HG03280 (cell line): Measurements from ENCODE around the gene PCP4L1.
"Not testable (repeated sequence)": the region's sequence is repeated elsewhere in the genome, so short reads cannot be mapped to it uniquely, and the experiment has no call there.

Experiments used
- ATAC-seq: cut with Tn5 transposase; IDR thresholded peaks from one replicate; pipeline ENCODE4 v1.9.1; 2021; ENCODE audit warnings: mild to moderate bottlenecking, moderate library complexity; ENCODE audit not compliant: unreplicated experiment

PCP4L1 gene

DNA sequence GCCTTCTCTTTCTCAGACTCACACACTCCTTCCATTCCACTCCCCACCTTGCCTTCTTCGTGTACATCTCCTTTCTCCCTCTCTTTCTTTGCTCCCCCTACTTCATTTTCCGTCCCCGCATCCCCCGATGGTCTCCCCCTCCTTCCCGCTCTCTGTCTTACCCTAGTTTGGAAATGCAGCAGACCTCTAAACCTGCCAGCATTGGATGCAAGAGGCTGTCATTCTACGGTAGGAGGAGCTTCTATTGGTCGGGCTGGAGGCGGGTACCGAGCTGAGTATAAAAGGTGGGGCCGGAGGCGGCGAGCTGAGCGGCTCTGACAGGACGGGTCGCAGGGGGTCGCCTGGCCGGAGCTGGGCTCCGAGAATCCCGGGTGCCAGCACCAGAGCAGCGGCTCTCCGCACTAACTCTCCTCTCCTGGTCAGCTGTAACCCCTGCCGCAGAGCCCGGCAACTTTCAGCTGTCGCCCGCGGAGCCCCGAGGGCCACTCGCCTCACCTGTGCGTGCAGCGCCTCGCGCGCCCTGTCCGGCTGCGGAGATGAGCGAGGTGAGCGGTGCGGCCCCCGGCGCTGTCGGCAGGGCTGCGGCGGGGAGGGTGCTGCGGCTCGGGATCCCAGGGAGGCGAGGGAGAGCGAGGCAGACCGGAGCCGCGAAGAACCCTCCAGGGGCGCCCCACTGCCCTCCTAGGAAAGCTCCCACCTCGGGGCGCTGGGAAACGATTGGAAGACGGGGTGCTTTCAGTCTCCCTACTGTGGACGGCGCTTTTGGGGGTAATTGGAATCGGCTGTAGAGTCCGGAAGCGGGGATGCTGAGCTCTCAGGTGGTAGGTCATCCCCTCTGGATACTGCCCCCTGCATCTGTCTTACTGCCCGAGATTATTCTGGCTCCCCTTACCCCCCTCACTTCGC is at the start of gene PCP4L1:
PCP4L1 (plus strand) TSS at position 307 of the 906 bp plus-strand sequence; CDS start at position 537, 230 bp downstream.
- ATAC-seq: no peak

DNA sequence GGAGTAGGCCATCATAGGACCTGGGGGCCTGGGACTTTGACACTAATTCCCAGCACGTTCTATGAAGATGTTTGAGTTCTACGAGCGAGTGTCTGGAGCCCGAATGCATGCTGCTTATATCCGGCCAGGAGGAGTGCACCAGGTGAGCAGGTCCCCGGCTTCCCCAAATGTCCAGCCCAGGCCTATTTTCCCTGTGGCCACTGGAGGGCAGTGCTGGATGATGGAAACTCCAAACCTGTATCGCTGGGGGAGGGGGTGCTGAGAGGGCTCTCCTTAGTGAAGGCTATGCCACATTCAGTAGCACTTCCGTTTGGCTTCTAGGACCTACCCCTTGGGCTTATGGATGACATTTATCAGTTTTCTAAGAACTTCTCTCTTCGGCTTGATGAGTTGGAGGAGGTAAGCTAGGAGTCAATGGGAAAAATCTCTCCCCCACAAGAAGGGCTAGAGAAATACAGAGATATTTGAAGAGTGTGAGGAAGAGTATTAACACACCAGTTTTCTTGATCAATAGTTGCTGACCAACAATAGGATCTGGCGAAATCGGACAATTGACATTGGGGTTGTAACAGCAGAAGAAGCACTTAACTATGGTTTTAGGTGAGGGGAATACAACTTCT is 48.6 kb upstream of the PCP4L1 start:
- no peak for ATAC-seq

DNA sequence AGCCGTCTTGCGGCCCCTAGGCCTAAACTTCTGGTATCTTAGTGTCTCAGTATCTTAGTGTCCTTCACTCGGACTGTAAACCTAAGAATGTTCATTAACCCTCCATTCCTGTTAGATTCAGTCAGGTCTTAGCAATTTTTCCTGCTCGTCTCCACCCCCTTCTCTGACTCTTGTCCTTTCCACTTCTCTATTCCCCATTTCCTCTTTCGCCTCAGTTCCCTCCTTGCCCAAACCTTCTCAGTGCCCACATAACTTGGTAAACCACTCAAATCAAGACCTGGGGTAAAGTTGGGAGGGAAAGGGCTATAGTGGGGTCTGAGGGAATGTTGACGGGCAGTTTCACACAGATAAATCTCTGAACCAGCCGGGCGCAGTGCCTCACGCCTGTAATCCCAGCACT is 44.2 kb upstream of the PCP4L1 start:
- ATAC-seq: no peak

DNA sequence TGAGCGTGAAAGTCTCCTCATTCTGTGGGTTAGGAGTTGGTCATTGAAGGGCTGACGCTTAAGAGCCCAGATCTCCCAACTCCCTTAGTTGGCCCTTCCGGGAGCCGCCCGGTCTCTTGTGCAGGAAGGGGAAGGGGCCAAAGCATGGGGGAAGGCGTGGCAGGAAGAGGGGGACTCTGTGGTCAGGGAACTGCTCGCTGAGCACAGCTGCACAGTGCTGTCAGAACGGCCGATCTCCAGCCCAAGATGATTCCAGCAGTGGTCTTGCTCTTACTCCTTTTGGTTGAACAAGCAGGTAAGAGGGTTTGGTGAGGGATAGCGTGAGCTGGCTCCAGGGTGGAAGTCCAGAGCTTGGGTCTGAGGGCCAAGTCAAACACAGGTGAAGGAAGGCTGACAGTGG is 43.5 kb upstream of the PCP4L1 start, which contains the start of gene FCER1G:
FCER1G (plus strand) TSS at position 220 of the 400 bp plus-strand sequence; CDS start at position 247, 27 bp downstream.
- no peak for ATAC-seq

DNA sequence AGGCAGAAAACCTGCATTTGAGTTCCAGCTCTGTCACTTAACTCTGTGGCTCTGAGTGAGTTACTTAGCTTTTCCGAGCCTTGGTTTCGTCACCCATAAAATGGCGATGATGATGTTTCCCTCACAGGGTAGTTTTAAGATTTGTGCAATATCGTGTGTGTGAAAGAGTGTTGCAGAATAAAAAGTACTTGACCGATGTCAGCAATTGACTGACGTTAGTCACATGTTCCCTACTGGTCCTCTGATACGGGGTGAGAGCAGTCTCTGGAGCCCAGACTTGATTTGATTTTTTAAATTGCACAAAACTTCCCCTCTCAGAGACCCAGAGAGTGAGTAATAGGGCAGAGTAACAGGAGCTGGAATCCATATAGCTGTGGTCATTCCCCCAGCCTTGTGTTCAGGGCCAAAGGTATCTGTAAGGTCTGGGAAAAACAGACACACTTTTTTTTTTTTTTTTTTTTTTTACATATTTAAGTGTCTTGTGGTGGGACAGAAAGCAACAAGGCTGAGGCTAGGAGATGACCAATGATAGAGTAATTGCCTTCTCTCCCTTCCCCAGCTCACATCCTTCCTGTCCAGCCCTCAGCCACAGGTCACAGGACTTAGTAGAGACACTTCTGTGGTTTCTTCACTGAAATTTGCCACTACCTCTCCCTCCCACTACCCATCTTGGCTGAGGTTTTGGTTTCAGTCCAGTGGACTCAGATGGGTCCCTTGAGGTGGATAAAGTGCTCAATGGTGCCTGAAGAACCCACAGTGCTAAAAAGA is 41.4 kb upstream of the PCP4L1 start:
- ATAC-seq: peak; percentile 70

DNA sequence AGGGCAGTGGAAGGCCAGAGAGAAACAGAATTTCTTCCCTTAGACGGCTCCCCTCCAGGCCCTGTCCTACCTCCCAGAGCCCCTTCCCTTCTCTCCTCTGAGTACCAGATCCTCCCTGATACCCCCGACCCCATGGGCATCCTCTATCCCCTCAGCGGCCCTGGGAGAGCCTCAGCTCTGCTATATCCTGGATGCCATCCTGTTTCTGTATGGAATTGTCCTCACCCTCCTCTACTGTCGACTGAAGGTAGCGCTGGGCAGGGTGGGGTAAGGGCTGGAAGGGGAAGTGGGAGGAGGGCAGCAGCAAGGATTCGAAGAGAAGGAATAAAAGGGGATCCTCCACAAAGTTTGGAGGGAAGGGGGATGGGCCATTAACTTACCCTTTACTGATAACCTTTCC is 40.7 kb upstream of the PCP4L1 start:
- ATAC-seq: no peak

DNA sequence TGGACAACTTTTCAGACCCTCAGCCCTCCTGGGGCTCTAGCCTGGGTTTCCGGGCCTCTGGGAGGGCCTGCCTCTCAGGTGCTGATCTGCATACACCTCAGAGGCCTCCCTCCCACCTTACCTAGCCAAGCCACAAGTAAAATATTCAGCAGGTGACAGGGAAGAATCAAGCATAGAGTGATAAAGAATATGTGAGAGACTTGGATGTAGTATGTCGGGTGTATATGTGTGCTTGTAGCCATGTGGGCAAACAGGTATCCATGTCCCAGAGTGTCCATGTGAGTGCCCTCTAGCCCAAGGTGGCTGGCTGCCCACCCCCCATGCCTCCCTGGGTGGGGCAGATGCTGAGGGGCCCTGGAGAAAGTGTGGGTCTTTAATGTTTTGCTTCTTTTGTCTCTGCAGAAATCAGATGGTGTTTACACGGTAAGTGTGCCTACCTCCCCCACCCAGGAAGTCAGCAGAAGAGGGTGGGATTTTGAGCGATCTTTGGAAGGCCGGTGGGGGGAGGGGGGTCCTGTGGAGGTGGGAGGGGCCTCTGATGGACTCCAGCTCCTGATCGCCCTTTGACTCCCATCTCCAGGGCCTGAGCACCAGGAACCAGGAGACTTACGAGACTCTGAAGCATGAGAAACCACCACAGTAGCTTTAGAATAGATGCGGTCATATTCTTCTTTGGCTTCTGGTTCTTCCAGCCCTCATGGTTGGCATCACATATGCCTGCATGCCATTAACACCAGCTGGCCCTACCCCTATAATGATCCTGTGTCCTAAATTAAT is 40.1 kb upstream of the PCP4L1 start:
- ATAC-seq: no peak

DNA sequence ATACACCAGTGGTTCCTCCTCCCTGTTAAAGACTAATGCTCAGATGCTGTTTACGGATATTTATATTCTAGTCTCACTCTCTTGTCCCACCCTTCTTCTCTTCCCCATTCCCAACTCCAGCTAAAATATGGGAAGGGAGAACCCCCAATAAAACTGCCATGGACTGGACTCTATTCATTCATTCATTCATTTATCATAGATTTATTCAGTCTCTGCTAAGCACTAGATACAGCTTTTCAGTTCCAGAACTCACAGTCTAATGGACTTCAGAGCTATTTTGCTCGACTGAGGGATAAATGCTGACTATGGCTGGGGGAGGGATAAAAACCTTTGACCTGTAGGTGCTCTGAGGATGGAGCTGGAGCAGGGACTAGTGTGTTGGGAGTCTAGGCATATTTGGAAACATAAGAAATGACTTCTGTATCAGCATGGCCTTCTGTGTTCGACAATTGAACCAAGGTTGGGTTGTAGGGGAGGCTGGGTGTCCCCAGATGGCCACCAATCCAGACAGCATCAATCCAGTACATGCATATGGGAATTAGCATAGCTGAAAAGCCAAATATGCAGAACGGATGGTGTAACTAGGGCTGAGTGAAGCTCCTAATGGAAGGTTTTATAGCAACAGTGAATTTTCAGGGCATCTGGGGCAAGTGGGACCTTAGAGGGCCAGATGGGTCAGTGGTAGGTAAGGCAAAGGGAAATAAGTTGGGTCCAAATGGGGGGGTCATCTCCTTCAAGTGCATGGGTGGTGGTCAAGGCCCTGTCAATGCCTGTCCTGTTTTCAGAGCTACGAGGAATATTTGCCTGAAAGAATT is 39.3 kb upstream of the PCP4L1 start:
- no peak for ATAC-seq

DNA sequence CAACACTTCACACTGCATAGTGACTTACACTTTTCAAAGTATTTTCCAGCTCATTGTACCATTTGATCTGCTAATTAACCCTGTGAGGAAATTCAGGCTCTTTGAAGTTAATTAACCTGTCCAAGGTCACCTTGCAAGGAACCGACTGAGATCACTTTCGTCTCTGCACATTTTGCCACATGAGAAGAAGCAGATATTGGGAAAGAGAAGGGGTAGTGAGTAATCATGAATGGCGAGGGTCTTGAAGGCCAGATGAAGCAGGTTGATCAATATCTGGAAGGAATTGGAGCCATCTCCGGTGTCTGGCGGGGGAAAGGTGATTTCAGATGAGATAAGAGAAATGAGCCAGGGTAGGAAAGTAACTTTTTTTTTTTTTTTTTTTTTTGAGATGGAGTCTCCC is 38.5 kb upstream of the PCP4L1 start:
- no peak for ATAC-seq

DNA sequence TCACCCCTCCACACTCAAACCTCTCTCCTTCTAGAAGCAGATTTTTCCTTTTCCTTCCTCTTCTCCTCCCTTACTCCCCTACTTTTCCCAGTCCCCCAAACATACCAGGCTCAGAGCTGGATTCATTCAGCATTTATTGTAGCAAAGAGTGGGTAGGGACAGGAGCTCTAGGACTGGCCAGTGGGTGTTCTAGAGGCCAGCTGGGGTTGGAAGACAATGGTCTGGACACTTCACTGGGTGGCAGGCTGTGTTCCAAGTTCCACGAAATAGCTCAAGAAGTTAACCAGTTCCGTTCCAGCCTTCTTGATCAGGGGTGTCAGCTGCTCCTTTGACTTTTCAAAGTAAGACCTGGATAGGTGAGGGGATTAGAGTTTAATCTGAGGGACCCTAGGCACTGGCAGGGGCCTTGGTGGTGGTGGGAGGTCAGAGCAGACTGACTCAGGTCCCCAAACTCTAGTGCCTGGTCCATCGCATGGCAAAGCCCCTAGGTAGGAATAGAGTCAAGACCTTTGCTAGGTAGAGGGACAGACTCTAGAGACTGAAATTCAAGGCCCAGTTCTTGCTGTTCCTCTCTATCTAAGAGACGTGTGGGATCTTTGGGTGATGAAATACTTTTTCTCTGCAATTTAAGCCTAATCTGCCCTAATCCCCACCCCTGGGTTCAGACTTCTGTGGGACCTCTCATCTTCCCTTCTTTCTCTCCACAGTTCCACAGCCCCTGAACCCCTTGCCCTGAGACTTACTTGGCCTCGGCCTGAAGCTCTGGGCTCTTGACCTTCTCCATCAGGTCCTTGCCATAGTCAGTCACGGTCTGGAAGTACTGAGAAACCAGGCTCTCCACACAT is 36.1 kb upstream of the PCP4L1 start:
- no peak for ATAC-seq

DNA sequence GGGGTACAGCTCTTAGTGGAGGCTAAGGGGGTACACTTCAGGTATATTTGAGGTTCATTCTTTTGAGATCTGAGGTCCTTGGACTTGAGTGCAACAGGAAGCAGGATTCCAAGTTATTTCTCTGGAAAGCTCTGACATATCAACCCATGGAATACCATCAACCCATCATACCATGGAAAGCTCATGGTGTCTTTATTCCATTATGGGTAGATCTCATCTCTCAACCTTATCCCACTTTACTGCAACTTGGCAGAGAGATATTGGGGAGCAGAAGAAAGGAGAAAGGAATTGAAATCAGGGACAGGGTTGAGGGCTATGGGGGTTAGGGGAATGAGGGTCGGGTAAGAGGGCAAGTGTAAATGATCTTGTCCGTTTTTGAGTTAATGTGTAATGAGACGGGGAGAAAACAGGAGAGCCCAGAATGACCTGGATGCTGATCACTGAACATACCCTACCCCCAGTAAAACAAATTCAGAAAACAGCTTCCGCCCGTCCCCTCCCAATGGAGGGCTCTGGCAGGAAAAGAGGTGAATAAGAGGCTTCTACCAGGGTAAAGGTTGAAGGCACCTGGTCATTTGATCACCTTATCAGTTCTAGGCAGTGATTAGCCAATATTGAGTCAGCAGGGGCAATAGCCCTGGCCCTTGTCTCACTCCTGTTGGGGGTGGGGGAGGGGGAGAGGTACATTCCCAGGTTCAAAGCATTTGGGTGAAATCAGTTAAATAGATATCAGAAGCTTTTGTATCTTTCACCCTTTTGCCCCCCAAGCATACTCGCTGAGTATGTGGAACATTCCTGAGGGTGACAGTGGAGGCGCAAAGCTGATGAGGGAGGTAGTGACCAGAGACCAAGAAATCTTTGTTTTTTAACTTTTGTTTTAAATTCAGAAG is 34.5 kb upstream of the PCP4L1 start:
- ATAC-seq: no peak

DNA sequence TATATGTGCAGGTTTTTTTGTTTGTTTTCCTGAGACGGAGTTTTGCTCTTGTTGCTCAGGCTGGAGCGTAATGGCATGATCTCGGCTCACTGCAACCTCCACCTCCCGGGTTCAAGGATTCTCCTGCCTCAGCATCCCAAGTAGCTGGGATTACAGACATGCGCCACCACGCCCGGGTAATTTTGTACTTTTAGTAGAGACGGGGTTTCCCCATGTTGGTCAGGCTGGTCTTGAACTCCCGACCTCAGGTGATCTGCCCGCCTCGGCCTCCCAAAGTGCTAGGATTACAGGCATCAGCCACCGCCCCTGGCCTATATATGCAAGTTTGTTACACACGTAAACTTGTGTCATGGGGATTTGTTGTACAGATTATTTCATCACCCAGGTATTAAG is 33.9 kb upstream of the PCP4L1 start:
- not testable (repeated sequence) for ATAC-seq

DNA sequence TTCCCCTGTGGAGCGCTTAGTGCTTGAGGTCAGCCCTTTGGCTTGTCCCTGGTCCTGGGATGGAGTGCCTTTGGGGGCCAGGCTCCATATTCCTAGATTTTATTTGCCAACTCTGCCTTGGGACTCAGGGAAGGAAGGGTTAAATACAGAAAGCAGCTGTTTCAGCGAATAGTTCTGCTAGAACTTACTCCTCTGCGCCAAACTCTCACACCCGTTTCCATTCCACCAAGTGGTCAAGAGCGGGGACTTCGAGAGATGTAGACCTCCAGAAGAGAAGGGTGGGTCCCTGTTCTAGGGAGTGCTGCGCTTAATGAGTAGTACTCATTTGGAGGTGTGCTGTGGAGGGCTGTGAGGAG is 33.4 kb upstream of the PCP4L1 start:
- ATAC-seq: no peak

DNA sequence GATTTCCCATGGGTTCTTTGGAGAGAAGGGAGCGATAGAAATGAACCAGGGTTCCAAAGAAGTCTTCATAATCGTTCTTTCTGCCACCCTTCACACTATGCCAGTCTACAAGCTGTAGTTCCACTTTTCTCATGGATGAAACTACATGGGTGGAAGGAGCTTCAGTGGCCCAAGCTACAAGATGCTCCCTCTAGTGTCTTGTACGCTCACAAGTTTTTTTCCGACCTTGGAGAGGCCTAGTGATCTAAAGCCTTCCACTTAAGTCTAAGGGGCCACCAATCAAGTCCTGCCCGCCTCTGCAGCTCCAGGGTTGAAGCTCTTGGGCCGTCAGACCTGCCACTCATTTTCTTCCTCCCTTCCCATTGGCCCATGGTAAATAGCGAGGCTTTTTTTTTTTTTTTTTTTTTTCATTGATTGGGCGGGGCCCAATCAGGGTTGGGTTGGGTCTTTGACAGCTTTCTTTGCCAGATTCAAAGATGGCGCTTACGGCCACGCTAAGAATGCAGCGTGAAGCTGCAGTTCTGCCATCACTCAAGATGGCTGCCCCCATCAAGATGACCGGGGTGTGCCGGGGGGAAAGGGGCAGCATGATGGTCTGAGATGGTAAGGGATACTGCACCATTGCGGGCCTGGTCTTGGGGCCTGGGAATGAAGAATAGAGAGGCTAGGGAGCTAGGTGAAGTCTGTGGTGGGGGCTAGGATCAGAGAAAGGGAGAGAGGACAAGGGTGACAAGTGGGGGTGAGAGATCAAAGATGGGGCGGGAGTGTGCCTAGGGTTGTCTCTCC is 32.8 kb upstream of the PCP4L1 start, which contains the start of gene TOMM40L:
TOMM40L (plus strand) TSS at position 527 of the 786 bp plus-strand sequence. CDS start 430 bp downstream, outside the sequence.
- ATAC-seq: peak; percentile 98

DNA sequence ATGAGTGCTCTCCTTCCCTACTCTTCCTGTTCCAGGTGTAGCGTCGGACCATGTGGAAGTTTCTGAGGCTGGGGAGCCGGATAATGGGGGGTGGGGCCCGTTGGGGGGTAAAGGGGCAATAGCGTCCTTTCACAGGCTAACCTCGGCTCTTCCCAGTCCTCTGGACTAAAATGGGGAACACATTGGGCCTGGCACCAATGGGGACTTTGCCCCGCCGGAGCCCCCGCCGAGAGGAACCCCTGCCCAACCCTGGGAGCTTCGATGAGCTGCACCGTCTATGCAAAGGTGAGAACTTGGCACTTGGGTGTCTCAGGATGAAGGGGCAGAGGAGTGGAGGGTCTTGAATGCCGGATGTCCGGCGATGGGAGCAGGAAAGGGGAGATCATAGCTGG is 32.2 kb upstream of the PCP4L1 start:
- ATAC-seq: no peak

DNA sequence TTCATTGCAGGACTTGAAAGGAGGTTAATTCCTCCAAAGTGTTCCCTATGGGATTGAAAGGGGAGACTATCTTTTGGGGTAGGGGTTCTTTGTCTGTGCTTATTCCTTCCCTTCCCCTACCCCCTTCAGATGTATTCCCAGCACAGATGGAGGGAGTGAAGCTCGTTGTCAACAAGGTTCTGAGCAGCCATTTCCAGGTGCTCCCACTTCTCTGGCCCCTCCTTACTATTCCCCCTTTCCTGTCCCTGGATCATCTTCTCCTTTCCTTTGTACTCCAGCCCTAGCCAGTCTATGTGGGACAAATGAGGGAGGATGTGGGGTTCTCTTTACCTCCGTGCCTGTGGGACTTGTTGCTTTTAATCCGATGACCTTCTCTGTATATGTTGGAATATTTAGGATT is 31.8 kb upstream of the PCP4L1 start:
- ATAC-seq: no peak
